Activated T-cell treated with anti-CD3 and anti-CD28 coated beads, Interleukin-2, amount 50 U/mL, for 48 hours (primary cell): ENCODE results near the gene LHFPL3.

ENCODE experiments used
- DNase-seq, 2 experiments: peaks; one replicate each; pipeline ENCODE4 v3.0.0-alpha.2; 2020

Gene LHFPL3

GRCh38 chr7:104371216-104371979 lies 43.0 kb downstream of the LHFPL3 start:
- no peak for DNase-seq

- no peak for DNase-seq
Observed at GRCh38 chr7:104371980-104372357, 43.6 kb downstream of the LHFPL3 start.

- no peak for DNase-seq
Observed at GRCh38 chr7:104382616-104383015, 54.2 kb downstream of the LHFPL3 start.

- DNase-seq, result no peak
Observed at GRCh38 chr7:104386943-104387342, 58.5 kb downstream of the LHFPL3 start.

DNA sequence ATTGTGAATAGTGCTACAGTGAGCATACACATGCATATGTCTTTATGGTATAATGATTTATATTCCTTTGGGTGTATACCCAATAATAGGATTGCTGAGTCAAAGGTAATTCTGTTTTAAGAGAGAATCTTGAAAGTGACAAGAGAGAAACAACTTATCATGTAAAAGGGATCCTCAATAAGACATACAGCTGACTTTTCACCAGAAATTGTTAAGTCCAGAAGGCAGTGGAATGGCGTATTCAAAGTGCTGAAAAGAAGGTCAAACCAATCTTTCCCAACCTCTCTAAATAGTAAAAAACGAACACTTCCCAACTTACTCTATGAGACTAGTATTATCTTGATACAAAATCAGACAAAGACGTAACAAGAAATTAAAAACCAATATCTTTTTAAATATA lies 59.8 kb downstream of the LHFPL3 start:
- no peak for DNase-seq

GRCh38 chr7:104395162-104395561 lies 66.8 kb downstream of the LHFPL3 start:
- no peak for DNase-seq

- no peak for DNase-seq
Observed at GRCh38 chr7:104397442-104397841, 69.0 kb downstream of the LHFPL3 start.

DNA sequence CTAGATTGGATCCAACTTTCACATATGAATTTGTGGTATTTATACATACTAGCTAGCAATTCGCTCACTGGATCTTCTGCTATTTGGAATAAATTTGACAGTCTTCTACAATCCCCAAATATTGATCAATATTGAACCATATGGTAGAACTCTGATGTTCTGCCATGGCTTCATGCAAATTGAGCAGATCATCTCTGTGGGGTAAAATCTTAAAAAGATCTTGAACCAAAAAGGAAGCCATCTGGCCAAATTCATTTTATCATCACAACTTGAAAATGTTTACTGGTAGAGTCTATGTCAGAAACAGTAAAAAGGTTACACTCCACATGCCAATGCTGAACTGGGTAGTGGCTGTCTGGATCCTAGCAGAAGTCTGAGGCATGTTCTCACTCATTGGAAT lies 80.0 kb downstream of the LHFPL3 start:
- DNase-seq, result no peak

GRCh38 chr7:104410742-104411141 lies 82.3 kb downstream of the LHFPL3 start:
- no peak for DNase-seq

- DNase-seq, result no peak
Observed at GRCh38 chr7:104412911-104413310, 84.5 kb downstream of the LHFPL3 start.

DNA sequence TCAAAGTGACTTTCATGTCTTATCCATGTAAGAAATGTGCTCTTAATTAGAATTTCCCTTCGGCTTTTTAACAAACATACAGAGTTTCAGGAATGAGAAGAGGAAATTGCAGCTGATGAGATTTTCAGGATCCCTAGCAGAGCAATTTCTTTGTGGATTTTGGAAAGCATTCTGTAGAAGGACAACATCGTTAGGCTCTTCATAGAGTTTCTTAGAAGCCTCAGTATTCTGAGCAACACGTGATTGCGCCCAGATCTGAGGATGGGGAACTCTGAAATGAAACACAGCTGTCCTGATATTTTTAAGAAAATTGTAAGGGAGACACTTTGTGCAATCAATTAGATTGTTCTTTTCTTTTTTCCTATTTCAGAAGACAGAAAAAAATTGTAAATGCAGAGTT lies 85.8 kb downstream of the LHFPL3 start:
- DNase-seq, result no peak

DNA sequence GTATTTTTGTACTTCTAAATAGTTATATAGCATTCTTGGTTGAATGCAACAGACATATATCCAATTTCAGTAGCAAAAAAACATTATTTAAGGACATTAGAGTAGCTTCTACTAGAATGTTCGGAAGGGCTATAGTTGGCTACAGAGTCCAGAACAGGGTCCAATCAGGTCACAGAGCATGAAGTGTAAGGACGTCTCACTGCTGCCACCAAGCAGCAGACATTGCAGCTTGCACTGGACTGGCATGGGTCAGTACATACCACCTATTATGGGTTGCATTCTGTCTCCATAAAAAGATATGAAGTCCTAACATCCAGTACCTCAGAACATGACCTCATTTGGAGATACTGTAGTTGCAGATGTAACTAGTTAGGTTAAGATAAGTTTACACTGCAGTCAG lies 87.3 kb downstream of the LHFPL3 start:
- DNase-seq, result no peak

GRCh38 chr7:104416866-104417393 lies 88.5 kb downstream of the LHFPL3 start:
- no peak for DNase-seq

GRCh38 chr7:104431930-104432329 lies 103.5 kb downstream of the LHFPL3 start:
- DNase-seq, result no peak

- DNase-seq, result no peak
Observed at GRCh38 chr7:104434129-104434528, 105.7 kb downstream of the LHFPL3 start.

- no peak for DNase-seq
Observed at GRCh38 chr7:104442481-104442880, 114.1 kb downstream of the LHFPL3 start.

- DNase-seq, result no peak
Observed at GRCh38 chr7:104444017-104444416, 115.6 kb downstream of the LHFPL3 start.

GRCh38 chr7:104445393-104445792 lies 117.0 kb downstream of the LHFPL3 start:
- DNase-seq, result no peak

GRCh38 chr7:104450861-104451260 lies 122.5 kb downstream of the LHFPL3 start:
- DNase-seq, result no peak

GRCh38 chr7:104453190-104453589 lies 124.8 kb downstream of the LHFPL3 start:
- DNase-seq, result no peak

DNA sequence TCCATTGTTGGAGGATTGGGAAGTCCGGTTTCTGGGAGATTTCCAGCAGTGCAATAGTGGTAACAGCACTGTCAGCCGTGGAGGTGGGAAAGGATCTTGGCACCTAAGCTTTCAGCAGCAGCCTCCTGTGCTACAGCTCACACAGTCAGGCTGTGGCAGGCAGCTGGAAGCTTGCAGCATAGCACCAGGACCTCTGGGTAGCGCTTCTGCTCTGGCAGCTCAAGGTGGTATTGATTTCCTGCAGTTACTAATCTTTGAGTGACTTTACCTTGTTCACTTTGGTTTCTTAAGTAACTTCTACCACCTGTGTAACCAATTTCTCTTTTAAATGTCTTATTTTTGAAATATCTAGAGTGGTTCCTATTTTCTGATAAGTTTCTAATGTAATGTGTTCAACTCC lies 130.5 kb downstream of the LHFPL3 start:
- no peak for DNase-seq

DNA sequence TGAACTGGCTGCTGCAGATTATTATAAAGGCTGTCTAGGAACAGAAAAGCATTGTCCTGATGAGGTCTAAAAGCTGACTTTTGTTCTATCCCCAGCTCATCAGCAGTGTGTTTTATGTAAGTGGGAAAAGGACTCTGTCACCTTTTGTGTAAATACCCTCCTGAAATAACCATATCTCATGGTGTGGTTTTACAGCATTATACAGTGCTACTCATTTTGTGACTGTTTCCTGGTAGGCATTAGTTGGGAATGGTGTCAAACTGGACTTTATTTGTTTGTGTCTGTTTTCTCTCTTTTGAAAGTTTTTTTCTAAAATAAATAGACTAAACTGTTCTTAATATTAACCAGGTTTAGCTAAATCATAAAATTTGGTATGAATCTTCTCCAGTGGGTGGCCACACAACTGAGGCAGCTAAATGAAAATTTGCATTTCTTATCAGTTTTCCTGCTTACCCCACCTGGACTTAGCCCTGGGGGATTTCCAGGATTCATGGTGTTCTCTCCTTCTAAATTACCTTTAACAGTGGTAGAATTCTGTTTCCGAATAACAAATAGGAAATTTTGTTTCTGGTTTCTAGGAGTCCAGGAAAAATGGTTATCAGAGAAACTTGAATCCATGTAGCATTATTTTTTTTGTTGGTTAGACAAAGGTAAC lies 140.9 kb downstream of the LHFPL3 start:
- DNase-seq, result no peak

- no peak for DNase-seq
Observed at GRCh38 chr7:104480529-104480928, 152.1 kb downstream of the LHFPL3 start.

DNA sequence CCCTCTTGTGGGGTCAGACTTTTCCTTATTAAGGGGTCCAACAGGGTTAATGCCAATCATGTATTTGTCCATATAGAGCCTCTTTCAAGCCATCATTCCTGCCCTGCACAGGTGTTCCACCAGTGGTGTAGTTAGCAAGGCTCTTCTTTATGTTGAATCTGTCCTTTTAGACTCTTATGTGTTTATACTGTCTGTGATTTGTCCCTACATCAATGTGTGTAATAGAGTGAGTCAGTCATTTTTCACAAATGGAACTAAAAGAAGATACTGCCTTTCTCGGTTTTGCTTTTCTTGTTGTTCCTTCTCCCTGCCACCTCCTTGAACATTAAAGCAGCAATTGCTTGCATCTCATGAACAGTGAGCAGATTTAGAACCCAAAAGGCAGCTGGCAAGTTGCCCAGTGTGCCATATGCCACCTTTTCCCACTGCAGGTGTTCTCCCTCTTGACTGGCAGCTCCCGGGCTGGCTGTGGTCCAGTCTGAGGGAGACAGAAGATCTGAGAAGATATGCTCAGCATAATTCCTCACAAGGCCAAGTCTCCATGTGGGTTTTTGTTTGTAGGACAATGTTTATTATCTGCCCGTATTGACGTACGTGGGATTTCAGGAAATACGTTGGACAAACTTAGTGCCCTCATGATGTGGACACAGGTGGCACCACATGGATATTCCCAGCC lies 154.1 kb downstream of the LHFPL3 start:
- DNase-seq, result no peak
